Measurements from ENCODE around the gene OGFOD2.

DNA sequence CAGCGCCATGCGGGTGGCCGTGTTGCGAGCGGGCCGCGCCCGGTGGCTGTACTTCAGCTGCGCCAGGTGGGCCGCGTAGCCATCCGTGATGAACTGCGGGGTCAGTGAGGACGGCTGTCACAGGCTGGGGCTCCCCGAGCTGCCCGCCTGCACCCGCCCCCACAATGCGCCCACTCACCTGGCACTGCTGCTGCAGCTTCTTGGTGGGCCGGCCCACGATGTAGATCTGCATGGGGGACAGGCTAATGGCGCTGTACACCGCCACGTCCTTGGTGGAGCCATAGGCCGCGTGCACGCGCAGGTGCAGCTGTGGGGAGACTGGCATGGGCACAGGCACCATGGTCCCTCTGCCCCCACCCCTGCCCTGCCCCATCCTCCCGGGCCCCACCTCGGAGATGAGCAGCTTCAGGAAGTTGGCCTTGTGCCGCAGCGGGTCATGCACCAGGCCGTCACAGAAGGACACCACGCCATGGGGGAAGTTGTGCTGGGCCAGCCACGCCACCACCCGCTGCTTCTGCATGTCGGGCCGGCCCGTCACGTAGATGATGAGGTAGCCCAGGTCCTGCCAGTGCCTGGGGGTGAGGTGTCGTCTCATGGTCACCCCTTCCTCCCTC lies 11.3 kb downstream of the OGFOD2 start:
- TF ChIP-seq, protein P1, sequence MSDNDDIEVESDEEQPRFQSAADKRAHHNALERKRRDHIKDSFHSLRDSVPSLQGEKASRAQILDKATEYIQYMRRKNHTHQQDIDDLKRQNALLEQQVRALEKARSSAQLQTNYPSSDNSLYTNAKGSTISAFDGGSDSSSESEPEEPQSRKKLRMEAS (CRISPR knock-in tag; IDR thresholded peaks at IDR 0.05): no peak
- no peak for TF ChIP-seq PCBP2 (IDR thresholded peaks at IDR 0.05; ENCODE audit: low read depth, low read length, poor library complexity, severe bottlenecking)

Measured in K562 (cell line).